T-helper 9 cell (primary cell): ENCODE results near the gene ZNF181.
"Not testable (repeated sequence)": the region's sequence is repeated elsewhere in the genome, so short reads cannot be mapped to it uniquely, and the experiment has no call there.

Experiments used
- DNase-seq: peaks from one replicate; pipeline ENCODE4 v3.0.0-alpha.2; 2020
- total RNA-seq, 2 donors: gene quantifications; one replicate each; lab custom pipeline; 2026; lab: John Stamatoyannopoulos, UW

Gene ZNF181
- total RNA-seq: 9.7 to 36.8 reads per million in 2 donors

DNA sequence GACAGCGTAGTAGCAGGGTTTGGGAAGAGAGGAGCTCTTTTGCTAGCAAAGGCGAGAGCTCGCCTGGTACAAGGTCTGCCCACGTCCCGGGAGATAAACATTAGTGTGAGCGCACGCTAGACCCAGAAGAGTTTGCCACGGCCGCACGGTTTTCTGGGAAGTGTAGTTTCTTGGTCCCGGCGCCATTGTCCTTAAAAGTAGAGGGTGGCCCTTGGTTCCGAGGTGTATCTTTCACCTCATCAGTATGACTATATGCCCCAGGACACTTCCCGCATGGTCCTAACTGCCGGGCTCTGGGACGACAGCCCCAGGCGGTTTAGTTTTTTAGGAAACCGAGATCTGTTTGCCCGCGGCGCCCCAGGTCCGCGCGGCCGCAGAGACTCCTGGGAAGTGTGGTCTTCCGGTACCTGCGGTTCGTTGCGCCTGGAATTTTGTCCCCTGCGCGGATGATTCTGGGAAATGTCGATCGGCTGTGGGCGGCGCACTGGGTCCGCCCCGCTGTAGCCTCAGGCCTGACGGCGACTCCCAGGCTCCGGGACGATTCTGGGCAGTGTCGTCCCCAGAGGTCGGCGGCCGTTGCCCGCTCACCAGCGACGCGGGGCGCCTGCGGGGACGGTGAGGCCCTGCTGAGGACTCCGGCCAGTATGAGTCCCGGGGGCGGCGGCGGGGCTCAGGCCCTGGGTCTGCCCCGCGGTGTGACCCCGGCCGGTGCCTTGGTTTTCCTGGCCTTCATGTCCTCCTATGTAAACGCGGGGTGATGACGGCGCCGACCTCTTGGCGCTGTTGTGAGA lies at the start of gene ZNF181:
Gene ZNF181, plus strand, starts transcription at position 498 of the 791 bp plus-strand sequence. CDS start 795 bp downstream, outside the sequence.
- peak; percentile 63 for DNase-seq

- DNase-seq: not testable (repeated sequence)
Measured at GRCh38 chr19:34685266-34685665, 48.8 kb upstream of the ZNF181 start.

DNA sequence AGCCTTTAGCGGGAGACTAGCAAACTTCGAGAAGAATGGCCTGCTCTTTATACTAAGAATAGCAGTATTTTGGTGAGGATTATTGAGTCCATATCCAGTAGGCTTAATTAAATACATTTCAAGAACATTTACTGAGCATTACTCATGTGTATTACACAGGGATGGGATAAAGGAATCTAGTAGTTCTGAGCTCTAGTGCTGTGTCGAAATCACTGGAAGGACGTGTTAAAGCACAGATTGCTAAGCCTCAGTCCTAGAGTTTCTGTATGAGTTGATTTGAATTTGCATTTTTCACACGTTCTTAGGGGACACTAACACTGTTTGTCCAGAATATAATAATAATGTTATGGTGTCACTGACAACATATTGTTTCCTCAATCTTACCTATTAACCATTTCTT lies 47.6 kb upstream of the ZNF181 start:
- DNase-seq: no peak

DNA sequence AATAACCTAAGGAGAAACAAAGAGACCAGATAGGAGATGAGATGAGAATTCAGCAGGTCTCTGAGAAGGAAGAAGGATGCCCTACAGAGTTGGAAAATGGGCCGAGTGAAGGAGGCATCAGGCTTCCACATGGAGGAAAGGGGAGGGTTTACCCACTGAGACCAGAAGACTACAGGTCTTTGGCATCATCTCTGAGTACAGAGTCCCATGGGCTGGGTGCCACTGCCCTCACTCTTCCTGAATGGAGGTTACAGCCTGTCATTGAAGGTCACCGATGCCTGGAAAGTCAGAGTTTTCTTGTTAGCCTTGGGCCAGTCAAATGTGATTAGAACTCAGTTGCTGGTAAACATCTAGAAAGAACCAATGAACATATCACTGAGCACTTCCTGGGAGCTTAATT lies 46.7 kb upstream of the ZNF181 start:
- DNase-seq: no peak

DNA sequence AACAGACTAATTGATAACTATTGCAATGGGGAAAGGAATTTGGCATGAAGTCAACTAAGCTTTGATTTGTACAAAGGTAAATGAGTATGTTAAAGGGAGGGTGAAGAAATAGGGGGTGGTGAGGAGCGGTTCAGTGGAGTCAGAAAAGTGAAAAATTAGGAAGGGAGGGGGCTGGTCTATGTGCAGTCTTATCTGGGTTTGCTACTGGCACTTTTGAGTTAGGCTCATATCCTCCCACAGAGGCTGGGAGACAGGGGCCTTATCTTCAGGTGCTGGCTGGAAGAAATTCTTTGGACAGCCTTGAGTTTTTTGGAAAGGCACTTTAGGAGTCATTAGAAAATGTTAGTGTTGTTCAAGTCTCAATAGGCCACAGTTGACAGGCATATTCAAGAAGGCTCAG lies 45.5 kb upstream of the ZNF181 start:
- no peak for DNase-seq

DNA sequence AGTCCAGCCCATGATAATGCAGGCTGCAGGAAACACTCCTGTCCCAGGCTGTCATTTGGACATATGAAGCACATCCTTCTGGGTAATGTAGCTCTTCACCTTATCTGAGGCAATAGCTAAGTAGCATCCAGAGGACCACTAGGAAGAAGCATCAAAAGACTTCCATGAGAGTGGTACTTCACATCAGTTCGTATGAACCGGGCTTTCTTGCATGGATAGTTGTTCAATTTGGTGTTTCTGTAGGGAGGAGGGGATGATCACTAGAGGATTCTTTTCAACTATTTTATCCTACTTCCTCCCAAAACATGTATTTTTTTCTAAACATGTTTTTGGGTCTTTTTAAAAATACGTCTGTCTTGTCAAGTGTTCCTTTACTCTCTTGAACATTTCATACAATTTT lies 43.7 kb upstream of the ZNF181 start:
- DNase-seq: no peak

GRCh38 chr19:34692549-34692948 lies 41.5 kb upstream of the ZNF181 start:
- DNase-seq: no peak

- no peak for DNase-seq
Measured at GRCh38 chr19:34707661-34708060, 26.4 kb upstream of the ZNF181 start.

DNA sequence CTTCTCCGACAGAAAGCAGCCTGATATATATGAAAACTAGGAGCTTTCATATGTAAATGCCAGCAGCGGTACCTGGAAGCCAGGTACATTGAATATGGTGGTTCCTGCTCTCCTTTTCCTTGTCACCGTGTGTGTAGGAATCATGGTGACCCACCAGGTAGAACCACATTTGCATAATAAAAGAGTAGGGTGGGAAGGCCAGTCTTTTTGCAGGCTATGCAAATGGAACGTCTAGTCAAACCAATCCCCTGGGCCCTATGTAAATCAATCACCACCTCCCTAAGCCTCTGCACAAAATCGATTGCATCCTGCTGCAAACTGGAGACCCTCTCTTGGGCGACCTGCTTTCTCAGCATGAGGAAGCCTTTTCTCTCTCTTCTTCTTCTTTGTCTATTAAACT lies 22.2 kb upstream of the ZNF181 start:
- DNase-seq: no peak

GRCh38 chr19:34712395-34713261 lies 21.4 kb upstream of the ZNF181 start:
- peak; percentile 38 for DNase-seq

- no peak for DNase-seq
Measured at GRCh38 chr19:34713262-34713637, 20.8 kb upstream of the ZNF181 start.

- DNase-seq: no peak
Measured at GRCh38 chr19:34715357-34715756, 18.7 kb upstream of the ZNF181 start.

DNA sequence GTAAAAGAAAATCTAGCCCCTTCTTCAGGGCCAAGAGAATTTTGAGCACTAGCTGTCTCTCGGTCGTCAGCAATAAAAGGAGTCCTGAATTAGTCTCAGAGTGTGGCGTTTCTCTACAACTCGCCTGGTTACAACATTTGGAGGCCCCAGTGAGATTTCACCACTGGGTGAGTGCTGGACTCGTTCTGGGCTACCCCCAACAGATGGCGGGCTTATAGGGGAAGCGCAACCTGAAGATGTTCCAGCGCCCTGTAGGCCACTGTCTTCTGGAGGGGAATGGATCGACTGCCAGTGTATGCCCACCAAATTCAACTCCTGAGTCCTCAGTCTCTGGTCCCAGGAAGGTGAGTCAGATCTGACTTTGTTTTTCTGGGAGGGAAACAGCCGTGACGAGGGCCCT lies 11.7 kb upstream of the ZNF181 start:
- DNase-seq: no peak

GRCh38 chr19:34725400-34725799 lies 8.6 kb upstream of the ZNF181 start:
- no peak for DNase-seq

DNA sequence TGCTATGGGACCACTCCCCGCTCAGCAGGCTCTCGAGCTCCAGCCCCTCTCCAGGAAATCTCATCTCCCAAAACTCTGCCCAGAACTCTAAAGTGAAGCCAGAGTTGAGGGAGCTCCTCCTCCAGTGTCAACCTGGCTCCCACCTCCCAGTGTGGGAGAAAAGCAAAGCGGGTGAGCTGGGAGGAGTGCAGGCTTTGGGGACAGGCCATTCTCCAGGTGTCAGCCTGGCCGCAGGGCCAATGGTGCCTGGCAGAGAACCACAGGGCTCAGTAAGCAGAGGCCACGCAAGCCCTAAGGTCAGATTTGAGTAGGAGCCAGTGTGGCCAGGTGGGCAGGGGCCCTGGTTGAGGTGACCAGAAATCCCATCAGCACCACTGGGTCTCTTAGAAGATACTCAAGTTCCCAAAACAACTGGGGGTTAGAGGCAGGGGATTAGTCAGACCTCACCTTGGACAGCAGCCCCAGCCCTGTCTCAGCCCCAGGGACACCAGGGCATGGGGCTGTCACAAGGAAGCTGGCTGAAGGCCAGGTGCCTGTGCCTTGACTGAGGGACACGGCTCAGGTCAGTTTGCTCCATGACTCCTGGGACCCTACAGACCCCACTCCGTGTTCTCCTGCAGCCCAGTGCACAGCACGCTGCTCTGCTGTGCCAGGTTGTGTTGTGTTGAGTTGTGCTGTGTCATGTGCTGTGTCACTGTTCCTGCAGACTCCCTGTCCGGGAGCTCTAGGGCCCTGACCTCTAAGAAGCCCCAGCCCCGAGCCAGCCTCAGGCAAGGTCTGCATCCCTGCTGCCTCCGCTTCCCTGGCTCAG lies 2.8 kb upstream of the ZNF181 start:
- no peak for DNase-seq

GRCh38 chr19:34731964-34732363 lies 2.1 kb upstream of the ZNF181 start:
- no peak for DNase-seq

GRCh38 chr19:34732612-34733211 lies 1.3 kb upstream of the ZNF181 start:
- no peak for DNase-seq

GRCh38 chr19:34733266-34733745 lies 737 bp upstream of the ZNF181 start:
- DNase-seq: no peak

- no peak for DNase-seq
Measured at GRCh38 chr19:34734537-34735103, 577 bp downstream of the ZNF181 start.

DNA sequence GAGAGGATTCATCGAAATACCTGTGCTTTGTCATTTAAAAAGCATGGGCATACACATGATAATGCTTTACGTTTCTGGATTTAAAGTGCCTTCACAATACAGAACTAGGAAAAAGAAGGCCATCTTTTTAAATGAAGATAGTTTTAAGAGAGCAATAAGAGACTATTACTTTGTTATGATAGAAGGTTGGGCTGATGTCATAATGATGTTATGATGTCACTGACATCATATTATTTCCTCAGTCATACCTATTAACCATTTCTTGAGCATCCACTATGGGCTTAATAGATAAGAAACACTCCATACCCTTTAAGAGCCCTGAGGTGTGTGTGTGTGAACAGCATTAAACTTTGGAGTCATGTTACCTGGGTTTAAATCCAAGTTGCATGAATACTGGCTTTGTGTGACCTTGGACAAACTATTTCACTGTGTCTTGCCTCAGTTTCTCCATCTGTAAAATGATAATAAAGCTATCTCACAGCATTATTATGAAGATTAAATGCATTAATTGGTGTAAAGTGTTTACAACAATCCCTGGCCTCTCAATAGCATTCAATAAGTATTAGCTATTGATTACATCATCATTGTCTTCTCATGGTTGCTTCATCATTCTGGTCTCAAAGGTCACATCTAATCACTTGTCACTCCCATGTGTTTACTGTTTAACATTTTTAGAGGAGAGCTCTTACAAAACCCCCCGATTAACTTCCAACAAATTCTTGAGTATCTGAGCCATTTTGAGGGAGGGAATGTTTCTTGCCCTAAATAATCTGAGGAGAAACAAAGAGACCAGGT lies 11.1 kb downstream of the ZNF181 start:
- no peak for DNase-seq

DNA sequence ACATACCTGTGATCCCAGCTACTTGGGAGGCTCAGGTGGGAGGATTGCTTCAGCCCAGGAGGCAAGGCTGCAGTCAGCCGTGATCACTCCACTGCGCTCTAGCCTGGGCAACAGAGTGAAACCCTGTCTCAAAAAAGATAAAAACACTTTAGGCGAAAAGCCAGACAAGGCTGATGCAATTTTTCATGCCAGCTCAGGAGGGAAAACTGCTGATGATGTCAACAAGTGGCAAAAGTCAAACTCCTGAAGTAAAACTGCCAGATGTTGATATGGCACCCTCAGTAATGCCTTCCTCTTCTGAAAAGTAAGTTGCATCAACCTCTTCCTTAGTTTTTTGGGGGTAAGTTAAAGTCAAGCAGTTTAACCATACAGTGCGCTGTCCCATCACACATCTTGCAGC lies 23.4 kb downstream of the ZNF181 start:
- no peak for DNase-seq
